NCI-H187 (cell line): ENCODE data around the gene ZNF8.
"Not testable (repeated sequence)": the region's sequence is repeated elsewhere in the genome, so short reads cannot be mapped to it uniquely, and the experiment has no call there.

Source experiments
- DNase-seq, 2 experiments: peaks; one replicate each; lab custom pipeline; 2025; lab: John Stamatoyannopoulos, UW

ZNF8 gene

DNA sequence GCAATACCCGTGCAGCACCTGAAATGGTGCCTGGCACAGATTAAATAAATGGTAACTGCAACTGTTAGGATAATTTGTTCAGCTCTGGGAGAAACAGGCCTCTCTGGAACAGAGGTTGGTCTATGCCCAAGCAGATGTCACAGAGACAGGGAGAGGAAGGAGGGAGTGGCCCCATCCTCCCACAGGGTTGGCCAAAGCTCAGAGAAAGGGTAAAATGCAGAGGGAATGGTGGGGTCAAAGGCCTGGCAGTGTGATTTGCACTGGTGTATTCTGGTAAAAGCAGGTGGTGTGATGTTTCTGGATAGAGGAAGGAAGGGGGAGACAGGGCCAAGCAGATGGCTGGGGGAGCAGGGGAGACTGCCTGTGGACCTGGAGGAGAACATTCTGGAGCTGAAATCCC is 57.5 kb downstream of the ZNF8 start:
- no peak for DNase-seq

- DNase-seq, result no peak
These were observed 58.1 kb downstream of the ZNF8 start for GRCh38 chr19:58336820-58337219.

- DNase-seq, result no peak
These were observed 59.6 kb downstream of the ZNF8 start for GRCh38 chr19:58338336-58338735.

DNA sequence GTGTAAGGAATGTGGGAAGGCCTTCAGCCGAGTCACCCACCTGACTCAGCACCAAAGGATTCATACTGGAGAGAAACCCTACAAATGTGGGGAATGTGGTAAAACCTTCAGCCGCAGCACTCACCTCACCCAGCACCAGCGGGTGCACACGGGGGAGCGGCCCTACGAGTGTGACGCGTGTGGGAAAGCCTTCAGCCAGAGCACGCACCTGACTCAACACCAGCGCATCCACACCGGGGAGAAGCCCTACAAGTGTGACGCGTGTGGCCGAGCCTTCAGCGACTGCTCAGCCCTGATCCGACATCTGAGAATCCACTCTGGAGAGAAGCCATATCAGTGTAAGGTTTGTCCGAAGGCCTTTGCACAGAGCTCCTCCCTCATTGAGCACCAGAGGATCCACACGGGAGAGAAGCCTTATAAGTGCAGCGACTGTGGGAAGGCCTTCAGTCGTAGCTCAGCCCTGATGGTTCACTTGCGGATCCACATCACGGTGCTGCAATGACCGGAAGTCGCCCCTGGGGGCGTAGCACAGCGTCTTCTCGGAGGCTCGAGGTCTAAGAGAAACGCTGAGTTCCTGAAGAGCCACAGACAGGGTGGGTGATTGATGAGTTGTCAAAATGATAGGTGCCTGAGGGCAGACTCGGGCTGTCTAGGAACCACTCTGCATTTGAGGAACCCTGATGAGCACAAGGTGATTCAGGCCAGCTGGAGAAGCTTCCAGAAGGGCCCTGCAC is 60.2 kb downstream of the ZNF8 start:
- DNase-seq, result no peak

- DNase-seq, result no peak
These were observed 66.8 kb downstream of the ZNF8 start for GRCh38 chr19:58345558-58345957.

GRCh38 chr19:58346961-58347929 is 68.5 kb downstream of the ZNF8 start:
- peak; percentile 33 to 56 for DNase-seq

DNA sequence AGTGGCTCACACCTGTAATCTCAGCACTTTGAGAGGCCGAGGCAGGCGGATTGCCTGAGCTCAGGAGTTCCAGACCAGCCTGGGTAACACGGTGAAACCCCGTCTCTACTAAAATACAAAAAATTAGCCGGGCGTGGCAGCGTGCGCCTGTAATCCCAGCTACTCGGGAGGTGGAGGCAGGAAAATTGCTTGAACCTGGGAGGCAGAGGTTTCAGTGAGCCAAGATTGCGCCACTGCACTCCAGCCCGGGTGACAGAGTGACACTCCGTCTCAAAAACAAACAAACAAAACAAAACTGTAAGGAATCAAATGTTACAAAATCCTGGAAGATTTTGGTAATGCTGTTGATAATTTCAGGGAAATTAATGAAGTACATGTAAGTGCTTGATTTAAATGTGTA is 69.3 kb downstream of the ZNF8 start:
- DNase-seq, result not testable (repeated sequence)

DNA sequence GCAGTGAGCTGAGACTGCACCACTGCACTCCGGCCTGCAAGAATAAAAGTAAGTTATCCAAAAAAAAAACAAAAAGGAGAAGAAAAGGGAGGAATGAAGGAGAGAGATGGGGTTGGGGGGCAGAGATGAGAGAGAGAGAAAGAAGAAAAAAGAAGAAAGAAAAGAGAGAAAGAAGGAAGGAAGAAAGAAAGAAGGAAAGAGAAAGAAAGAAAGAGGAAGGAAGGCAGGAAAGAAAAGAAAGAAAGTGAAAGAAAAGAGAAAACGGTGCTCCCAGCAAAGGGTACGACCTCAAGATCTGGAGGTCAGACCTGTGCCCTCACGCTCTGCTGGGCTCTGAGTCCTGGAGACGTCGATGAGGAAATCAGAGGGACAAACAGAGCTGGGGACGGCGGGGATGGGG is 70.8 kb downstream of the ZNF8 start:
- DNase-seq, result no peak

DNA sequence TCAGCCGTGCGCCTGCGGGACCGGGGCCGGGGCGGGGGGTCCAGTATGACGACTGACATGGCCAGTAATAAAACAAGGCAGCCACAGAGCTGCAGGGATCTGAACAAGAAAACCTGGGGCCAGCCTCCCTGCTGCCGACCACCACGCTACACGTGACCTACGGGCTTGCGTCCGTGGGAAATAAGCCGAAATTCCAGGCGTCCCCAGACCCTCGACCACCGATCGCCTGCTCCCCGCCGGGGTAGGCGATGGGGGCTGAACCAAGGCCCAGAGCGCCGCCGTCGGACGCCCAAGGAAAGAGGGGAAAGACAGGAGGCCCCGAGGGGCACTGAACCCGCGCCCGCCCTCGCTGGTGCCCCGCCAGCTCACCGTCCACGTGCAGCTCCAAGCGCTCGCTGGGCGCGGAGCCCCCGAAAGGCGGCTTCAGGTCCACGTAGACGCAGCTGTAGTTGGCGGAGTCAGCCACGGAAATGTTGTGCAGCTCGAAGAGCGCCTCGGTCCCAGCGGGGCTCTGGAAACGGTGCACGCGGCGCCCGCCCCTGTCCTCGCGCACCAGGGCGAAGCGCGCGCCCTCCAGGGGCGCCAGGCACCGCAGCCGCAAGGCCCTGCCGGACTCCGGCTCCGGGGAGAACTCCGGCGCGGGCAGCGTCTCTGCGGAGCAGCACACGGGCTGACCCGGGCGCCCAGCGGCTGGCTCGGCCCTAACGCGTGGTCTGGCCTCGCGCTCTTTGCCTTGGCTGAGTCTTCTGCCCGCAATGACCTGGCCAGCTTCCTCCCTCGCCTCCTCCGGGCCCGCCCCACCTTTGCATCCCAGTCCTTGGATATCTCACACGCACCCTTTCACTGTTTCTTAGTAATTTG is 71.5 kb downstream of the ZNF8 start:
- DNase-seq, result no peak

DNA sequence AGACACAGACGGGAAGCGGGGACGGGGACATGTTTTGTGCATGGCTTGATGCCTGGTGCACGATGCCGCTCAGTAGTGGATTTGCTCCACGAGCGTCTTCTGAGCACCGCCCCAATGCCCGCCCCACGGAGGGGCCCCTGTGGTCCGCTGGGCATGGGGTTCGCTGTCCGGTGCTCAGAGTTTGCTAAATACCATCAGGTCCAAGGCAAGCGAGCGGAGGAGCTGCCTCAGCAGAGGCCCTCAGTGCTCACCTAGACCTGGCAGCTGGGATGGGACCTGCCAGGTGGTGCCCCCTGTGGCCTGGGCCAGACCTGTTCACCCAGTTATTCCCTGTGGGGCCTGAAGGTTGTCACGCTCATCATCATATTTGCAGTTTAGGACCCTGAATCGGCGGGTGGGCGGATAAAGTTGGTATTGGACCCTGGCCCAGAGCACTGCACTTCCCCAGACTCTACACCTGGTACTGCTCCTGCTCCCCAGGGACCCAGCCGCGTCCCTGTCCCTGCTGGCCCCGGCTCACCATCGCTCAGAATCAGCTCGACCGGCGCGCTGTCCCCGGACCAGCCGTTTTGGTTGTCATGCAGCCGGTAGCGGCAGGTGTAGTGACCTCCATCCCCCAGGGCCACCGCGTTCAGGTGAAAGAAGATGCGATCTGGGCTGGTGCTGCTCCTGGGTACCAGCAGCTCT is 72.3 kb downstream of the ZNF8 start:
- no peak for DNase-seq

DNA sequence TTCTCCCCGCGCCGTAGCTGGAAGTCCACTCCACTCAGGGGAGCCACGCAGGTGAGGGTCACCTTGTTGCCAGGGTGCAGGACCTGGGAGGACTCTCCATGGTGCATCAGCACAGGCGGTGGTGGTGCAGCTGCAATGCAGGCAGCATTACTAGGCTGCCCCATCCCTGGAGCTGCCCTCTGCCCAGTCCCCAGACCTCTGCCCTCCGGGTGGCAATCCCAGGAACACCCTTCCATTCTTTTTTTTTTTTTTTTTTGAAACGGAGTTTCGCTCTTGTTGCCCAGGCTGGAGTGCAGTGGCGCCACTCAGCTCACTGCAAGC is 72.8 kb downstream of the ZNF8 start:
- no peak for DNase-seq

GRCh38 chr19:58351990-58352755 is 73.4 kb downstream of the ZNF8 start:
- no peak for DNase-seq
